Stimulated activated CD8-positive, alpha-beta memory T cell treated with anti-CD3 and anti-CD28 coated beads, Interleukin-15, amount 100 ng/mL, for 24 hours (primary cell): ENCODE measurements around the gene TOMM7.

Source experiments
- DNase-seq: peaks from one replicate; pipeline ENCODE4 v3.0.0-alpha.2; 2020; ENCODE audit warnings: low read depth

TOMM7 gene

GRCh38 chr7:22822486-22823141 lies at the start of gene TOMM7:
TOMM7 (minus strand) TSS chr7:22822849; CDS start chr7:22822779, 70 bp downstream.
- peak; percentile 57 for DNase-seq

GRCh38 chr7:22872096-22872807 lies 49.6 kb upstream of the TOMM7 start:
- DNase-seq: no peak

- no peak for DNase-seq
Measured at GRCh38 chr7:22871661-22872060, 49.0 kb upstream of the TOMM7 start.

- no peak for DNase-seq
Measured at GRCh38 chr7:22868509-22868908, 45.9 kb upstream of the TOMM7 start.

GRCh38 chr7:22867589-22867988 lies 44.9 kb upstream of the TOMM7 start:
- DNase-seq: no peak

GRCh38 chr7:22867003-22867402 lies 44.4 kb upstream of the TOMM7 start:
- no peak for DNase-seq

GRCh38 chr7:22865602-22865960 lies 42.9 kb upstream of the TOMM7 start:
- DNase-seq: no peak

- DNase-seq: no peak
Measured at GRCh38 chr7:22864855-22865601, 42.4 kb upstream of the TOMM7 start.

GRCh38 chr7:22864301-22864700 lies 41.7 kb upstream of the TOMM7 start:
- DNase-seq: no peak

- DNase-seq: no peak
Measured at GRCh38 chr7:22863156-22863899, 40.7 kb upstream of the TOMM7 start.

- DNase-seq: no peak
Measured at GRCh38 chr7:22861576-22861975, 38.9 kb upstream of the TOMM7 start.

GRCh38 chr7:22860784-22861482 lies 38.3 kb upstream of the TOMM7 start:
- DNase-seq: no peak

GRCh38 chr7:22860337-22860736 lies 37.7 kb upstream of the TOMM7 start:
- no peak for DNase-seq

GRCh38 chr7:22859641-22860290 lies 37.1 kb upstream of the TOMM7 start:
- no peak for DNase-seq

- no peak for DNase-seq
Measured at GRCh38 chr7:22858640-22859561, 36.3 kb upstream of the TOMM7 start.

GRCh38 chr7:22858274-22858639 lies 35.6 kb upstream of the TOMM7 start:
- no peak for DNase-seq

- no peak for DNase-seq
Measured at GRCh38 chr7:22856416-22856815, 33.8 kb upstream of the TOMM7 start.

- DNase-seq: no peak
Measured at GRCh38 chr7:22855049-22855392, 32.4 kb upstream of the TOMM7 start.

GRCh38 chr7:22854158-22855048 lies 31.8 kb upstream of the TOMM7 start:
- DNase-seq: peak; percentile 62
